RPMI8226 (cell line): ENCODE data around the gene TOR2A.

Experiments used
- DNase-seq: peaks from one replicate; pipeline ENCODE4 v3.0.0-alpha.2; 2015

TOR2A gene

GRCh38 chr9:127715470-127716337 is 19.4 kb downstream of the TOR2A start, which contains the start of the genes PTRH1 and TTC16:
Gene PTRH1 (minus strand): TSS chr9:127715663. CDS start chr9:127715639, 24 bp downstream.
Gene TTC16 (plus strand): TSS chr9:127716079. CDS start chr9:127716146, 67 bp downstream.
- DNase-seq, result peak; percentile 99

- DNase-seq, result peak; percentile 49
These were observed 20.1 kb downstream of the TOR2A start for GRCh38 chr9:127714951-127715469.

DNA sequence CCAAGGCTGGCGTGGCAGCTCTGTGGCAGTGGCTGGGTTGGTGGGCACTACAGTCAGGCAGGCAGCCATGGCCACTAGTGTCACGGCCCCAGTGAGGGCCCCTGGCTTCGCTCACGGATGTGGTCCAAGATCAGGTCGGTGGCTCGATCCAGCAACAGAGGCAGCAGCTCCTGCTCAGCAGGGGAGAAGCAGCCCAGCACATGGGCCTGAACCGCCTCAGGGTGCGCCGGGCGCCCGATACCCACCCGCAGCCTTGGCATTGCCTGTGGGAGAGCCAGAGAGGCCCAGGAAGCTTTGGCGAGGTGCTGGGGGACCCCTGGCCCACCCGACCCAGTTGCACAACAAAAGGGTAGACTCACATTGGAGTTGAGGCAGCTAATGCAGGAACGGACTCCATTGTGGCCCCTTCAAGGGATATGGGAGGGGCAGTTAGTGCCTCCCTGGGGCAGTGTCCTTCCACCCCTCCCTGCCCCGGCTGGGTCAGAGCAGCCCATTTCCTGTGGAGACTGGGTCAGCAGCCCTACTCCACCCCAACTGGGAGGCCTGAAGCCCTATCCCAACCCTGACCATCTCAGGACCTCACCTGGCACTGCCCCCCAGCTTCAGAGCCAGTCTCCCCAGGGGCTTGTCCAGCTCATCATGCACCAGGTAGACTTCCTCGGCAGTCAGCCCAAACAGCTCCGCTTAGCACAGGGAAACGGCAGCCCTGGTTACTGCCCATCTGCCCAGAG is 20.9 kb downstream of the TOR2A start:
- no peak for DNase-seq

DNA sequence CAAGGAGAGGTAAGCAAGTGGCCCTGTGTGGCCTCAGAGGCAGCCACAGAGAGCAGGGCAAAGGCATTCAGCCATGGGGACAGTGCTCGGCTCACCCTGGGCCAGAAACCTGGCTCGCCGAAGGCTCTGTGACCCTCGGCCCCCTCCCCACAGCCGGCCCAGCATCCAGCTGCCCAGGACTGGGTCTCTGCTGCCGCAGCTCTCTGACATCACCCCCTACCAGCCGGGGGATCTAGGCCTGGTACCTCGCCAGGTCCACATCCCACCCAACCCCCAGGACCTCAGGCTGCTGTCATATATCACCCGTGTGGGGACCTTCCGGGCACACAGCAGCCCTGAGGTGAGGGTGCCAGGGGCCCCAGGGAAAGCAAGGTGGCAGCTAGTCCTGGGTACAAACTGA is 22.2 kb downstream of the TOR2A start:
- DNase-seq, result no peak

GRCh38 chr9:127712371-127712770 is 22.7 kb downstream of the TOR2A start:
- no peak for DNase-seq

DNA sequence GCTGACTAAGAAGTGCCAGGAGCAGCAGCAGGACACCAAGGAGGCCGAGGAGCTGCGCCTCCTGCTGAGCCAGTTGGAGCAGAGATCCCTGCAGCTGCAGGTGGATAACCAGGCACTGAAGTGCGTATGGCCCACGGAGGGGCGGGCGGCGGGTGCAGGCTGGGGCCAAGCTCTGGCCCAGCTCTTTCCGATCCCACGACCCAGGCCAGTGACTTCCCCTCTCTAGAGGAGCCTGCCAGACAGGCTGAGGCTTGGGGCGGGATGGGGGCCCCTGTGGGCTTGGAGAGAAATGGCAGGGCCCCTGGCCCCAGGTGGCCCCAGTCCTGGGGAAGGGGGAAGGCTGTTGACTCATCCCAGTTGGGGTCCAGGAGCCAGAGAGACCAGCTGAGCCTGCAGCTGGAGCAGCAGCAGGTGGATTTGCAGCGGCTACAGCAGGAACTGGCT is 23.2 kb downstream of the TOR2A start:
- no peak for DNase-seq

DNA sequence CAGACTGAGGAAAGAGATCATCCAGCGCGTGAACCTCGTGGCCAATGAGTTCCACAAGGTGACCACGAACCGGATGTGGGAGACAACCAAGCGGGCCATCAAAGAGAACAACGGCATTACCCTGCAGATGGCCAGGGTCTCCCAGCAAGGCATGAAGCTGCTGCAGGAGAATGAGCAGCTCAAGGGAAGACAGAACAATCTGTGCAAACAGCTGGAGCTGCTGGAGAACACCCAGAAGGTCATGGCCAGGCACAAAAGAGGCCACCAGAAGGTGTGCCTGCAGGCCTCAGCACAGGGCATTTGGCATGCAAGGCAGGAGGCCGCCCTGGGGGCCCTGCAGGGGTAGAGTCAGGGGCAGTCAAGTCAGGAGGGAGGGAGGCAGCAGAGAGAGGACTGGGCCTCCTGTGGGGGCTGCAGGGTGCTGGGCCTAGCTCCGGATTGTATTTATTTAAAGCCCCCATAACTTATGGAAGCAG is 23.8 kb downstream of the TOR2A start:
- DNase-seq, result no peak

DNA sequence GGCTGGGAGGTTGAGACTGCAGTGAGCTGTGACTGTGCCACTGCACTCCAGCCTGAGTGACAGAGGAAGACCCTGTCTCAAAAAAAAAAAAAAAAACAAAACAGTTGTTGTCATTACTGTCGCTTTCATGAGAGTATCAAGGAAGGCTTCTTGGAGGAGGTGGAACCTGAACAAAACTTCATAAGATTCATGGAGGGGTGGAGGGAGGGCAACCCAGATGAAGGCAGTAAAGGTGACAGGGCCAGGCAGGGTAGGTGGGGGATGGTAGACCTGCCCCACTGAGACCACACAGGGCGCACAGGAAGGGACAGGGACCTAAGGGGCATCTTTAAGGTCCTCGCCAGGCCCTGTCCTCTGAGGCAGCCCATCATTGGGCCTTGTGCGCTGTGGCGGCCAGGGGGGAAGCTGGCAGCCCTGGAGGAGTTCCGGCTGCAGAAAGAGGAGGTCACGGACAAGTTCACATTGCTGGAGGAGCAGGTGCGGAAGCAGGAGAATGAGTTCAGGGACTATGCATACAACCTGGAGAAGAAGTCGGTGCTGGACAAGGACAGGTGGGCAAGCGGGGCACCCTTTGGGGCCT is 24.8 kb downstream of the TOR2A start:
- no peak for DNase-seq

DNA sequence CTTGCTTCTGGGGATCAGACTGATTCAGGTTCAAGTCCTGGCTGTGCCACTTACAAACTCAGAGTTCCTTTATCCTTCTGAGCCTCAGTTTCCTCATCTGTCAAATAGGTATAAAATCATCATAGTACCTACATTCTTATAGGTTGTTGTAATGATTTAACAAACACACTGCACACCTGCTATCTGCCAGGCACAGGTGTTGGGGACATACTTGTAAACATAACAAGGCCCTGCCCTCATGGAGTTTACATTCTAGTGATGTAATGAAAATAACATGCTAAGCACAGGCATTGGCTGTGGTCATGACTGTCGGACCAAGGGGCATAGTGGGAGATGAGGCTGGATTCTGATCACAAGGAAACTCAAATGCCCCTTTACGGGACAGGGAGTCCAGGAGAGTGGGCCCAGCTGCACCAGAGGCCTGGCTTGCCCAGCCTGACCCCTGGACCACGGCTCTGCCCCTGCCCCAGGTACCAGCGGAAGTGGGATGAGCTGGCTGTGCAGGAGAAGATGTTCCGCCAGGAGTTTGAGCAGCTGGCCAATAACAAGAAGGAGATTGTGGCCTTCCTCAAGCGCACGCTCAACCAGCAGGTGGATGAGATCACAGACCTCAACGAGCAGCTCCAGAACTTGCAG is 26.0 kb downstream of the TOR2A start:
- DNase-seq, result no peak

DNA sequence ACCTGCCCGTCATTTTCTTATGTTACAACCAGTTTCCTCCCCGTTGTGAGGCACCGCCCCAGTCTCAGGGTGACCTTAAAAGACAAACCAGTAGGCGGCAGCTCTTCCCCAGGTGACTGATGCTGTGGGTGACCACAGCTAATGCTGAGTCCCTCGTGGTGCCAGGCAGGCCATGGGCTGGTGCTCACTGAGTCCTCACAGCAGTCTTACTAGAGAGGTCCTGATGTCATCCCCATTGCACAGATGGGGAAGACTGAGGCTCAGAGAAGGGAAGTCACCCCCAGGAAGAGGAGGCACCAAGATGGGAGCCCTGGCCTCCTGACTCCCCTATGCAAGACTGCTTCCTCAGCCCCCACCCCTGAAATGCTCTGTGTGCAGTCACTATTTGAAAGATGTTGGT is 27.3 kb downstream of the TOR2A start:
- peak; percentile 64 for DNase-seq

DNA sequence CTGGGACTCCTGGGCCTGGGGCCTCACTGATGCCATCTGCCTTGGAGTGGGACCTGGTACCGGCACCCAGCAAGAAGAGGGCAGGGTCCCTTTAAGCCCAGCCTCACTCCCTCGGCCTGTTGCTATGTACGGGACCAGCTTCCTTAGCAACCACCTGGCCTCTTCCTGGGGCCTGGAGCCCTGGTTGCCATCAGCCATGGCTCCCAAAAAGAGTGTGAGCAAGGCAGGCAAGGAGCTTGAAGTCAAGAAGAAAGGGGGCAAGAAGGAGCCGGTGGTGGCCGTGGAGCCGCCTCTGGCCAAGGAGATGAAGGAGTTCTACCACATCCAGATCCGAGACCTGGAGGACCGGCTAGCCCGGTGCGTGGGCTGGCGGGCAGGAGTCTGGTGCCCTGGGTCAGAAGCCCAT is 28.3 kb downstream of the TOR2A start, which contains the start of gene CFAP157:
CFAP157 (plus strand) TSS at position 153 of the 406 bp plus-strand sequence; CDS start at position 197, 44 bp downstream.
- DNase-seq, result no peak

DNA sequence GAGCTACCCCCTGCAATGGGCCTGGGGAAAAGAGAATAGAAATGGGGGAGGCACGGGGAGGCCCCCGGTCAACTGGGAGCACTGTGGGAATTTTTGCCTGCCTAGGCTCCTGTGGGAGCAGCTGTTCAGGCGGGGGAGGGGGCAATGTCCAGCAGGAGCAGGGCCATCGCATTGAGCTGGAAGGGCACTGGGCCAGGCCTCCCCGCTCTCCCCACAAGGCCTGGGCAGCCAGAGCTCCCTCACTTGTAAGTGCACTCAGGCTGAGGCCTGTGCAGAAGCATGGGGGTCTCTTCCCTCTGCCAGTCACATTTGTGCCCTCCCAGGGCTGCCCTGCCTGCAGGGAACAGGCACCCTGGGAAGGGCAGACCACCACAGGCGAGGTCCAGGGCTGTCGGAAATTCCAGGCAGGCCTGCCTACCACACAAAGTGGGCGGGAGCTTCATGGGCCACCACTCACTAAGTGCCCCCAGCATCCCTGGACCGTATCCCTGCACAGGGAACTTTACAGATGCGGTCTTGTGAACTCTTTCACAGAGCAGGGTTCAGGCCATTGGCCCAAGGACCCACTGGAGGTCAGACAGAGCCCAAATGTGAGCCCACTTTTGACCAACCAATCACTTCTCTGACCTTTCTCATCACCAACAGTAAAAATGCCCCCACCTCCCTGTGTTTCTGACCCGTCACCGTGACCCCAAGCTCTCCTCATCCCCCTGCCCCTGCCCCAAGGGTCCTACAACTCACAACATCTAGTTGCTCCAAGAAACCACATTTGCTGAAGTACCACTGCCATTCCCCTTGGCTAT is 29.3 kb downstream of the TOR2A start:
- no peak for DNase-seq

- no peak for DNase-seq
These were observed 31.7 kb downstream of the TOR2A start for GRCh38 chr9:127703289-127703946.

GRCh38 chr9:127700594-127701255 is 34.4 kb downstream of the TOR2A start:
- no peak for DNase-seq

DNA sequence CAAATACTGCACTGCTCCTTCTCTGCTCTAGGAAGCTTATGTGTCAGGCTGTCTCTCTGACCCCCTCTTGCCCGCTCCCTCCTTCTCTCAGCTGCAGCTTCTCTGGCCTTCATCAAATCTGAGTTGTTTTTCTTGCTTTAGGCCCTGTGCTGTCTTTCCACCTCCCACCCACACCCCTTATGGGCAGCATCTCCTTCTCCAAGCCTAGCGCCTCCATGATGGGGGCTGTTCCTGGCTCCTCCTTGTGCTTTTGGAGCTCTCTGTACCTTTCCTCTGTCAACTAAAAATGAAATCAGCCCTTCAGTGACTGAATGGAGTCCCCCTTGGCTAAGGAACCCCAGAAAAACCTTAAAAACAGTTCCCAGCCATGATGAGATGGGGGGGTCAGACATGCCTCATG is 35.0 kb downstream of the TOR2A start:
- DNase-seq, result no peak

DNA sequence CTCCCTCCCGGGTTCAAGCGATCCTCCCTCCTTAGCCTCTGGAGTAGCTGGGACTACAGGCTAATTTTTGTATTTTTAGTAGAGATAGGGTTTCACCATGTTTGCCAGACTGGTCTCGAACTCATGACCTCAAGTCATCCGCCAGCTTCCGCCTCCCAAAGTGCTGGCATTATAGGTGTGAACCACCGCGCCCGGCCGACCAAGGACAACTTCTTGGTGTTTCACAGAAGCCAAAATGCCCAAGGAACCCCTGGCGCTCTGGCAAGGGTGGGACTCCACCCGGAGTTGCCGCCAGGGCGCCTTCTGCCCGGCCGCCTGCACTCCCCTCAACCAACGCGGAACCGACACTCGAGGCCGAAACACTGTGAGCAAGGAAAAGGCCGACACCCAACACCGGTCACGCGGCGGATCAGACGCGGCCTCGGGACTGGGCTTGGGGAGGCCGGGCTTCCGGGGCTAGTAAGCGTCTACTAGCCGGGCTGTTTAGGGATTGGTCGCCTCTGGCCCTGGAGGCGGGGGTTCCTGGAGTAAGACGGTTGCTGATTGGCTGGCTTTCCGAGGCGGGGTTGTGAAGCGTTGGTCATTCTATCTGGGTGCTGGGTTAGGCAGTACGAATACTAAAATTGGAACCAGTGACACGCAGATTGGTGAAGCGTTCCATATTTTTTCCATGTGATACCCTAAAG is 36.0 kb downstream of the TOR2A start:
- DNase-seq, result peak; percentile 85

DNA sequence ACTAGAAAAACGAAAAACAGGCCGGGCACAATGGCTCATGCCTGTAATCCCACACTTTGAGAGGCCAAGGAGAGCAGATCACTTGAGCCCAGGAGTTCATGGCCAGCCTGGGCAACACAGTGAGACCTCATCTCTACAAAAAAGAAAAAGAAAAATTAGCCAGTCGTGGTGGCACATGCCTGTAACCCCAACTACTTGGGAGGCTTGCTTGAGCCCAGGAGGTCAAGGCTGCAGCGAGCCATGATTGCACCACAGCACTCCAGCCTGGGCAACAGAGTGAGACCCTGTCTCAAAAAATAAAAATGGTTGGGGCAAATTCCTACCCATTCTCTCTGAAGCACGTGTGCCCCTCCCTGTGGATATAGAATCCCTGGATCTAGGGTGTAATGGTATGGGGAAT is 36.7 kb downstream of the TOR2A start:
- DNase-seq, result no peak

DNA sequence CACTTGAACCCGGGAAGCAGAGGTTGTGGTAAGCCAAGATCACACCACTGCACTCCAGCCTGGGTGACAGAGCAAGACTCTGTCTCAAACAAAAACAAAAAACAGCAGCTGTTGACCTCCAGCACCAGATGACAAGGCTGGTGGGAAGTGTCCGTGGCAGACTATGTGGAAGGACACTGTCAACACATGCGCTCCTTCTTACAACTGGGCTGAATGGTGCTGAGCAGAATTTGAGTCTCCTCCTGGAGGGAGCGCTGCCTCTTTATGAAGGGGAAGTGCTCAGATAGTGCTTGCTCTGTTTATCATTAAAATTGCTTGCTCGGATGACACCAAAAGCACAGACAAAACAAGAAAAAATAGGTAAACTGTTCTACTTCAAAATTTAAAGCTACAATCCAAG is 37.5 kb downstream of the TOR2A start:
- DNase-seq, result no peak

DNA sequence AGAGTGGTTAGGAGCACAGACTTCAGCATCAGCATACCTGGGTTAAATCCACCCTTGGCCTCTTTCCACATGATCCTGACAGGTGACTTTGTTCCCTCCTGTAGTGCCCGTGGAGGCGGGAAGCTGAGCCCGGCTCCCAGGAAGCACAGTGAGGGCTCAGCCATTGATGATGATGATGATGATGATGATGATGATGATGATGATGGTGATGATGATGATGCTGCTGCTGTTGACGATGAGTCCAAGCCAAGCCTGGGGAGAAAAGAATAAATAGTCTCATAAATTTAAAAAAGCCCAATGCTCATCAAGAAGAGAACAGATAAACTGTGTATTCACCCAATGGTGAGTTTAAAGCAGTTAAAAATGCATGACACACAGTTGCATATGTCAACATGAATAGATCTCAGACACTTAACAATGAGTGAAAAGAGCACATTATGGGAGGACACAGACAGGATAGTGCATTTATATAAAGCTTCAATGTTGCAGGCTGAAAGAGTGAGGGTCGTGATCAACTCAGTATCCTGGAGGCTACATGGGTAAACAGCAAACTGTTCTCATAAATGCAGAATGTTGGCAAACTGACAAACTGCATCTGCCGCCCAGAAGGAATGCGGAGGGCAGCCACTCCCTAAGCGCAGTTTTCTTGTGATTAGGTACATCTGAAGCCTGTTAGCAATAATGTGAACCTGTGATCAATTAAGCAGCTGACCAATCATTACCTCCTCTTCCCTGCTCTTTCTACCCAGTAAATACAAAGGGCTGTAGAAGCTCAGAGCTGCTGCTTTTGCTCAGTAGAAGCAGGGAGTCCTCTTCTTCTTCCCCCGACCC is 40.0 kb downstream of the TOR2A start:
- DNase-seq, result no peak
